ENCODE measurements around the gene PLD6. TPM values are rescaled to one million over a fixed set of nuclear protein-coding genes. Genes with fewer than 3 reads are reported as not detected.
"Not testable (repeated sequence)": the region's sequence is repeated elsewhere in the genome, so short reads cannot be mapped to it uniquely, and the experiment has no call there.

PLD6 gene
- total RNA-seq, 1 experiment from 2014 or later = 15.5 TPM

DNA sequence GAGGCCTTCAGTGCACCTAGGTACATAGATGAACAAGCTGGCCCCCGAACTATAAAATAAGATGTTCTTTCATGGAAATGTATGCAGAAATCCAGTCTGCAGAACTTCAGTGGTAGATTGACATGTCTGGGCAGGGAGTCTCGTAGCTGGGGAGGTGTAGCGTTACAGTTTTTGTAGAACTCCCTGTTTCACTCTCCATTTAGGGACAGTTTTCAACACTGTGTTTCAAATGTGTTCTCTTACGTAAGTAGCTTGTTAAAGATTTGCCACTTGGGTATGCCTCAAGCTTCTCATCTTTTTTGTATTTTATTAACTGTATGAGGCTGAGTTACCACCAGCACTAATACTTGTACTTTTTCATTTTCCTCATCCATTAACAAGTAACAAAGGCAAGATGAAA is 46.6 kb downstream of the PLD6 start:
- intact Hi-C loops (cut with micrococcal nuclease; ENCODE audit: unreplicated experiment) = no loop called here
- no peak for DNase-seq (ENCODE audit: low spot score)
- BruUV-seq (replicated peaks) = no TSS peak
- POLR2A ChIA-PET (ENCODE audit: low non-redundant PET) = no interaction called here
- no peak overlapping the region for H3K27ac ChIP-seq (ENCODE audit: low read depth, low read length, poor library complexity, severe bottlenecking)
- CTCF ChIA-PET = no interaction called here
- no peaks in the 10 kb centered on the region for H3K4me1 ChIP-seq (ENCODE audit: insufficient read depth, low read length, poor library complexity, severe bottlenecking)
- no peak for TF ChIP-seq EZH2 (IDR thresholded peaks at IDR 0.05; ENCODE audit: borderline replicate concordance, low read depth, low read length, poor library complexity, severe bottlenecking)
- TF ChIP-seq, protein P1, sequence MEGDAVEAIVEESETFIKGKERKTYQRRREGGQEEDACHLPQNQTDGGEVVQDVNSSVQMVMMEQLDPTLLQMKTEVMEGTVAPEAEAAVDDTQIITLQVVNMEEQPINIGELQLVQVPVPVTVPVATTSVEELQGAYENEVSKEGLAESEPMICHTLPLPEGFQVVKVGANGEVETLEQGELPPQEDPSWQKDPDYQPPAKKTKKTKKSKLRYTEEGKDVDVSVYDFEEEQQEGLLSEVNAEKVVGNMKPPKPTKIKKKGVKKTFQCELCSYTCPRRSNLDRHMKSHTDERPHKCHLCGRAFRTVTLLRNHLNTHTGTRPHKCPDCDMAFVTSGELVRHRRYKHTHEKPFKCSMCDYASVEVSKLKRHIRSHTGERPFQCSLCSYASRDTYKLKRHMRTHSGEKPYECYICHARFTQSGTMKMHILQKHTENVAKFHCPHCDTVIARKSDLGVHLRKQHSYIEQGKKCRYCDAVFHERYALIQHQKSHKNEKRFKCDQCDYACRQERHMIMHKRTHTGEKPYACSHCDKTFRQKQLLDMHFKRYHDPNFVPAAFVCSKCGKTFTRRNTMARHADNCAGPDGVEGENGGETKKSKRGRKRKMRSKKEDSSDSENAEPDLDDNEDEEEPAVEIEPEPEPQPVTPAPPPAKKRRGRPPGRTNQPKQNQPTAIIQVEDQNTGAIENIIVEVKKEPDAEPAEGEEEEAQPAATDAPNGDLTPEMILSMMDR (conservative IDR thresholded peaks at IDR 0.05; ENCODE audit: low read depth, low read length) = no peak
- H3K9me3 ChIP-seq (ENCODE audit: low read depth, low read length, poor library complexity, severe bottlenecking) = no peaks in the 10 kb centered on the region
- H3K4me3 ChIP-seq (ENCODE audit: low read depth, low read length, poor library complexity, severe bottlenecking) = no peak overlapping the region
- no peaks in the 10 kb centered on the region for H3K27me3 ChIP-seq (replicated peaks; ENCODE audit: insufficient read depth, low read depth, low read length, poor library complexity)
- H3K36me3 ChIP-seq (ENCODE audit: insufficient read depth, low read length, poor library complexity, severe bottlenecking) = peaks cover 77% of the 10 kb centered on the region

DNA sequence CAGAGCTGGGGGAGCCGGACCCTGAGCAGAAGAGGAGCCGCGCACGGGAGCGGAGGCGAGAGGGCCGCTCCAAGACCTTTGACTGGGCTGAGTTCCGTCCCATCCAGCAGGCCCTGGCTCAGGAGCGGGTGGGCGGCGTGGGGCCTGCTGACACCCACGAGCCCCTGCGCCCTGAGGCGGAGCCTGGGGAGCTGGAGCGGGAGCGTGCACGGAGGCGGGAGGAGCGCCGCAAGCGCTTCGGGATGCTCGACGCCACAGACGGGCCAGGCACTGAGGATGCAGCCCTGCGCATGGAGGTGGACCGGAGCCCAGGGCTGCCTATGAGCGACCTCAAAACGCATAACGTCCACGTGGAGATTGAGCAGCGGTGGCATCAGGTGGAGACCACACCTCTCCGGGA is 47.6 kb downstream of the PLD6 start:
- DNase-seq (ENCODE audit: low spot score); CTCF ChIA-PET; H3K27me3 ChIP-seq (replicated peaks; ENCODE audit: insufficient read depth, low read depth, low read length, poor library complexity); H3K9me3 ChIP-seq (ENCODE audit: low read depth, low read length, poor library complexity, severe bottlenecking); POLR2A ChIA-PET (ENCODE audit: low non-redundant PET); H3K27ac ChIP-seq (ENCODE audit: low read depth, low read length, poor library complexity, severe bottlenecking); intact Hi-C loops (cut with micrococcal nuclease; ENCODE audit: unreplicated experiment); BruUV-seq (replicated peaks); H3K4me1 ChIP-seq (ENCODE audit: insufficient read depth, low read length, poor library complexity, severe bottlenecking); H3K4me3 ChIP-seq (ENCODE audit: low read depth, low read length, poor library complexity, severe bottlenecking): not testable (repeated sequence)
- H3K36me3 ChIP-seq (ENCODE audit: insufficient read depth, low read length, poor library complexity, severe bottlenecking) = peaks cover 77% of the 10 kb centered on the region

DNA sequence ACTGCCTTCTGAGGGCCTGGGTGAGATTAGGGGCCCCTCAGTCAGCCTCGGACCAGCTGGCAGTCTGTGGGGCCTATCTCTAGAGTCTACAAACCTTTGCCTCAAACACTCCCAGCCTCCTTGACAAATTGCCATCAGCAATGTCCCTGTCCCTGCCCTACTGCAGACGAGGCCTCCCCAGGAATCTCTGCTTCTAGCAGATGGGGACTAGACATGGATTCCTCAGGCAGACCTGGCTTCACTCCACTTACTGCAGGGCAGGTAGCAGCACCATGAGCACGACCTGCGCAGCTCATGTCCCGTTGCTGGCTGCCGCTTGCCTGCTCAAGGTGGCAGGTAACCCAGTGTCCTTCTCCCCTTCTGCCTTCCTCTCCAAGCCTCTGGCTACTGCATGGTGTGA is 49.1 kb downstream of the PLD6 start:
- Histone ChIP-seq H3K9me3 (ENCODE audit: low read depth, low read length, poor library complexity, severe bottlenecking) (no peaks in the 10 kb centered on the region), H3K27me3 (replicated peaks; ENCODE audit: insufficient read depth, low read depth, low read length, poor library complexity) (no peaks in the 10 kb centered on the region), H3K4me1 (ENCODE audit: insufficient read depth, low read length, poor library complexity, severe bottlenecking) (peaks cover 4% of the 10 kb centered on the region), H3K4me3 (ENCODE audit: low read depth, low read length, poor library complexity, severe bottlenecking) (no peak overlapping the region), H3K36me3 (ENCODE audit: insufficient read depth, low read length, poor library complexity, severe bottlenecking) (peaks cover 70% of the 10 kb centered on the region), H3K27ac (ENCODE audit: low read depth, low read length, poor library complexity, severe bottlenecking) (no peak overlapping the region)
- intact Hi-C loops (cut with micrococcal nuclease; ENCODE audit: unreplicated experiment) = no loop called here
- POLR2A ChIA-PET (ENCODE audit: low non-redundant PET) = no interaction called here
- CTCF ChIA-PET = no interaction called here
- DNase-seq (ENCODE audit: low spot score) = no peak
- TF ChIP-seq EZH2 (IDR thresholded peaks at IDR 0.05; ENCODE audit: borderline replicate concordance, low read depth, low read length, poor library complexity, severe bottlenecking) = no peak
- TF ChIP-seq, protein P1 (conservative IDR thresholded peaks at IDR 0.05; ENCODE audit: low read depth, low read length) = no peak
- BruUV-seq (replicated peaks) = no TSS peak

DNA sequence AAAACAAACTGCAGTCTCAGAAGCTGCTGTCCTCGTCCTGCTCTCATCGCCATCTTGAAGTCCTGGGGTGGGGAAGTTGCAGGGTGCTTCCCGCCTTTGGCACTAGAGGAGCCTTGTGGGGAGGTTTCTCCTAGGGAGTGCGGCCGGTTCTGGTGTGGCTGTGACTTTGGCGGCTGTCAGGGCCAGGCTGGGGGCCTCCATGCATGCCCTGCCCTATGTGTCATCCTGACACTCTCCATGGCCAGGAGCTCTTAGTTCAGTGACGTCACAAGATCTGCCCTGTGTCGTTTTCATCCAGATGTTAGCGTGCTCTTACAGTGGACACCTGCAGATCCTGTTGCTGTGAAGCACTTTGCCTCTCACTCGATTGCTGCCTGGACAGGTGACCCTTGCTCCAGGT is 49.6 kb downstream of the PLD6 start:
- no TSS peak for BruUV-seq (replicated peaks)
- H3K27me3 ChIP-seq (replicated peaks; ENCODE audit: insufficient read depth, low read depth, low read length, poor library complexity) = no peaks in the 10 kb centered on the region
- ChIA-PET CTCF (no interaction called here), POLR2A (ENCODE audit: low non-redundant PET) (no interaction called here)
- H3K9me3 ChIP-seq (ENCODE audit: low read depth, low read length, poor library complexity, severe bottlenecking) = no peaks in the 10 kb centered on the region
- intact Hi-C loops (cut with micrococcal nuclease; ENCODE audit: unreplicated experiment) = no loop called here
- no peak overlapping the region for H3K4me3 ChIP-seq (ENCODE audit: low read depth, low read length, poor library complexity, severe bottlenecking)
- no peak for TF ChIP-seq EZH2 (IDR thresholded peaks at IDR 0.05; ENCODE audit: borderline replicate concordance, low read depth, low read length, poor library complexity, severe bottlenecking)
- TF ChIP-seq, protein P1 (conservative IDR thresholded peaks at IDR 0.05; ENCODE audit: low read depth, low read length) = no peak
- DNase-seq (ENCODE audit: low spot score) = no peak
- peaks cover 69% of the 10 kb centered on the region for H3K36me3 ChIP-seq (ENCODE audit: insufficient read depth, low read length, poor library complexity, severe bottlenecking)
- peaks cover 10% of the 10 kb centered on the region for H3K4me1 ChIP-seq (ENCODE audit: insufficient read depth, low read length, poor library complexity, severe bottlenecking)
- no peak overlapping the region for H3K27ac ChIP-seq (ENCODE audit: low read depth, low read length, poor library complexity, severe bottlenecking)
